ENCODE measurements around the gene EDAR.

The EDAR gene

GRCh38 chr2:108870069-108870644, 118.9 kb downstream of the EDAR start:
- no peak for DNase-seq (ENCODE audit: low read depth in 2 of 2, low spot score in 1 of 2)

- no peak for DNase-seq (ENCODE audit: low read depth in 2 of 2, low spot score in 1 of 2)
Observed at GRCh38 chr2:108869542-108869941, 119.5 kb downstream of the EDAR start.

GRCh38 chr2:108868911-108869310, 120.1 kb downstream of the EDAR start:
- no peak for DNase-seq (ENCODE audit: low read depth in 2 of 2, low spot score in 1 of 2)

DNA sequence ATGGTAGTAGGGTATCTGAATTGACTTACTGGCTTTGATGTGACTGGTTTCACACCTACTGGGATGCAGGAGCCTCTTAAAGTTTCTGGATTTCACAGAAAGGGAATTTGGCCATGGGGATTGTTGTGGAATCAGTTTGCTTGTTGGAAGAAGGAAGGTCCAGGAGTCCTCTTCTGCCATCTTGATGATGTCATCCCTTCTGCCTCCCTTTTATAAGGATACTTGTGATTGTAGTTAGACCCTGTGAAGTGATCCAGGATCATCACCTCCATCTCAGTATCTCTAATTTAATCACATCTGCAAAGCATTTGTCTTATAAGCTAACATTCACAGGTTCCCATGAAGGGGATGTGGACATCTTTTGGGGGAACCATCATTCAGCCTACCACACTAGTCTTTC, 123.0 kb downstream of the EDAR start:
- no peak for DNase-seq (ENCODE audit: low read depth in 2 of 2, low spot score in 1 of 2)

DNA sequence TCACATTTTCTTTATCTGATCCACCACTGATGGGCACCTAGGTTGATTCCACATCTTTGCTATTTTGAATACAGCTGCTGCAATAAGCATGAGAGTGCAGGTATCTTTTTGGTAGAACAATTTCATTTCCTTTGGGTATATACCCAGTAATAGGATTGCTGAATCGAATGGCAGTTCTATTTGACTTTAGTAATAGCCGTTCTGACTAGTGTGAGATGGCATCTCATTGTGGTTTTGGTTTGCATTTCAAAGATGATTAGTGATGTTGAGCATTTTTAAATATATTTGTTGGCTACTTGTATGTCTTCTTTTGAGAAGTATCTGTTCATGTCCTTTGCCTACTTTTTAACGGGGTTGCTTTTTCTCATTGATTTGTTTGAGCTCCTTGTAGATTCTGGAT, 130.1 kb downstream of the EDAR start:
- DNase-seq (ENCODE audit: low read depth in 2 of 2, low spot score in 1 of 2): no peak

DNA sequence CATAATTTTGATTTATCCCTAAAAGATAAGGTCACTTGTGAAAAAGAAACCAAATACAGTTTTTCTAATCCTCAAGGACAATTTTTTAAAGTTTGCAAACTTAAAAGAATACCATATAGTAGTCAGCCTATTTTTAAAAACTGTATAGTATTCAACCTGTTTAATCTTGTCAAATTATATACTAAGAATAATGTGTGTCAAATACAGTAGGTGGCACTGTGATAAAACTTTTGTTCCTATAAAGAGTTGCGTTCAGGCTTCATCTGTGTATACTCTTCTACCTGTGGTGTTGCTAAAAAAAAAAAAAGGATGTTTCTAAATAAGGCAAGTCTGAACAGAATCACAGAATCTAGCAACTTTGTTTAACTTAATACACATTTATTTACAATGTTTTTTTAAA, 133.8 kb downstream of the EDAR start:
- DNase-seq (ENCODE audit: low read depth in 2 of 2, low spot score in 1 of 2): no peak

- DNase-seq (ENCODE audit: low read depth in 2 of 2, low spot score in 1 of 2): no peak
Observed at GRCh38 chr2:108854484-108854883, 134.5 kb downstream of the EDAR start.

- no peak for DNase-seq (ENCODE audit: low read depth in 2 of 2, low spot score in 1 of 2)
Observed at GRCh38 chr2:108853421-108853820, 135.6 kb downstream of the EDAR start.

DNA sequence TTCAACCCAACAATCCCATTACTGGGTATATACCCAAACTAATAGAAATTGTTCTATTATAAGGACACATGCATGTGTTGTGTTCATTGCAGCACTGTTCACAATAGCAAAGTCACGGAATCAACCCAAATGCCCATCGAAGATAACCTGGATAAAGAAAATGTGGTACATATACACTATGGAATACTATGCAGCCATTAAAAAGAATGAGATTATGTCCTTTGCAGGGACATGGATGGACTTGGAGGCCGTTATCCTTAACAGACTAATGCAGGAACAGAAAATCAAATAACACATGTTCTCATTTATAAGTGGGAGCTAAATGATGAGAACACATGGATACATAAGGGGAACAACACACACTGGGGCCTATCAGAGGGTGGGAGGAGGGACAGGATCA, 136.6 kb downstream of the EDAR start:
- DNase-seq (ENCODE audit: low read depth in 2 of 2, low spot score in 1 of 2): no peak

GRCh38 chr2:108847000-108847399, 142.0 kb downstream of the EDAR start:
- DNase-seq (ENCODE audit: low read depth in 2 of 2, low spot score in 1 of 2): no peak

- DNase-seq (ENCODE audit: low read depth in 2 of 2, low spot score in 1 of 2): no peak
Observed at GRCh38 chr2:108845923-108846322, 143.1 kb downstream of the EDAR start.
